Liver (tissue), 9 donors: ENCODE measurements around the gene HIPK2. TPM values are rescaled to one million over a fixed set of nuclear protein-coding genes. Genes with fewer than 3 reads are reported as not detected.
A peak's percentile ranks its signal among the peaks of the same experiment; 100 is the strongest.

Experiments
- DNase-seq: peaks from one replicate; pipeline ENCODE4 v3.0.0-alpha.2; 2017; ENCODE audit warnings: low spot score
- H3K27ac ChIP-seq, 2 donors: one replicate each; pipeline ENCODE4 v1.7.0; 2013; ENCODE audit warnings: inconsistent platforms in 2 of 2, low read length in 2 of 2, control low read depth in 1 of 2, low read depth in 1 of 2, mild to moderate bottlenecking in 1 of 2
- H3K27me3 ChIP-seq, 4 donors: one replicate each; pipeline versions ENCODE4 v1.6.1 to v1.7.0; 2013; ENCODE audit warnings: low read length in 3 of 4, inconsistent platforms in 1 of 4, mild to moderate bottlenecking in 1 of 4, moderate library complexity in 1 of 4; ENCODE audit not compliant: control insufficient read depth in 4 of 4, insufficient read depth in 4 of 4
- H3K36me3 ChIP-seq, 4 donors: one replicate each; pipeline versions ENCODE4 v1.6.1 to v1.7.0; 2013; ENCODE audit warnings: low read length in 3 of 4, mild to moderate bottlenecking in 3 of 4, low read depth in 1 of 4, moderate library complexity in 1 of 4; ENCODE audit not compliant: control insufficient read depth in 4 of 4, insufficient read depth in 3 of 4
- H3K4me1 ChIP-seq, 4 donors: one replicate each; pipeline versions ENCODE4 v1.6.1 to v1.7.0; 2013; ENCODE audit warnings: low read length in 3 of 4, mild to moderate bottlenecking in 3 of 4, moderate library complexity in 1 of 4; ENCODE audit not compliant: control insufficient read depth in 4 of 4, insufficient read depth in 4 of 4
- H3K4me3 ChIP-seq, 3 donors: one replicate each; pipeline versions ENCODE4 v1.6.1 to v1.7.0; 2013; ENCODE audit warnings: low read length in 3 of 3, control low read depth in 1 of 3, low read depth in 1 of 3, mild to moderate bottlenecking in 1 of 3
- H3K9ac ChIP-seq, 2 donors: one replicate each; pipeline ENCODE4 v1.7.0; 2013; ENCODE audit warnings: low read length in 2 of 2, mild to moderate bottlenecking in 2 of 2, moderate library complexity in 2 of 2, control low read depth in 1 of 2, low read depth in 1 of 2
- H3K9me3 ChIP-seq, 4 donors: one replicate each; pipeline versions ENCODE4 v1.6.1 to v1.7.0; 2013; ENCODE audit warnings: low read length in 3 of 4; ENCODE audit not compliant: control insufficient read depth in 4 of 4
- CTCF ChIP-seq: fragments of 150-350 bp; IDR thresholded peaks from 2 replicates; pipeline ENCODE4 v1.5.1; 2017; ENCODE audit warnings: improper control_type of control experiment, low read depth, low read length; ENCODE audit not compliant: missing input control
- FOXA2 ChIP-seq: IDR thresholded peaks from 2 replicates; pipeline ENCODE4 v1.6.1; 2016; ENCODE audit warnings: antibody characterized with exemption
- GABPA ChIP-seq, 2 donors: IDR thresholded peaks in 1 of 2; conservative IDR thresholded peaks in 1 of 2; 2 replicates each; pipeline ENCODE4 v1.6.1; 2016; ENCODE audit warnings: antibody characterized with exemption in 2 of 2, mild to moderate bottlenecking in 1 of 2, moderate library complexity in 1 of 2
- HNF4A ChIP-seq, 2 donors: conservative IDR thresholded peaks; 2 replicates each; pipeline ENCODE4 v1.6.1; 2016; ENCODE audit warnings: antibody characterized with exemption in 2 of 2, mild to moderate bottlenecking in 2 of 2
- HNF4G ChIP-seq: IDR thresholded peaks from 2 replicates; pipeline ENCODE4 v1.6.1; 2016; ENCODE audit warnings: antibody characterized with exemption
- NR2F2 ChIP-seq: IDR thresholded peaks from 2 replicates; pipeline ENCODE4 v1.6.1; 2016; ENCODE audit warnings: antibody characterized with exemption
- REST ChIP-seq: IDR thresholded peaks from 2 replicates; pipeline ENCODE4 v1.6.1; 2016; ENCODE audit warnings: antibody characterized with exemption, mild to moderate bottlenecking
- TAF1 ChIP-seq: conservative IDR thresholded peaks from 2 replicates; pipeline ENCODE4 v1.6.1; 2016; ENCODE audit warnings: antibody characterized with exemption, mild to moderate bottlenecking
- YY1 ChIP-seq: IDR thresholded peaks from 2 replicates; pipeline ENCODE4 v1.6.1; 2016; ENCODE audit warnings: antibody characterized with exemption, mild to moderate bottlenecking
- WGBS: extraction: QIAGEN DNeasy Blood & Tissue Kit; methylation state at CpG from one replicate; pipeline ENCODE4 v1.1.7; 2013; 5-methylcytosine and 5-hydroxymethylcytosine counted together
- polyA plus RNA-seq, 2 donors: library from polyadenylated mRNA; stranded (reverse) in 1 of 2; unstranded in 1 of 2; fragments of 200-250 nt in 1 of 2; fragments of >200 nt in 1 of 2; fragmentation: Nextera tagmentation in 1 of 2; extraction: Ambion mirVana in 1 of 2; gene quantifications; one replicate each; pipeline versions ENCODE4 v1.2.1 to v1.2.3, GENCODE V29; 2013 to 2015
- total RNA-seq, 2 donors: library from RNA; depleted of rRNA; stranded (reverse); fragments of >200 nt; gene quantifications; one replicate each; pipeline ENCODE4 v1.2.3, GENCODE V29; 2014
- donor health status: healthy.
- donor health status: healthy.
- donor health status: healthy.
- donor health status: healthy.
- donor health status: healthy.

The HIPK2 gene
- total and polyA plus RNA-seq, 4 donors, result 13.1 to 48.8 (median 16.6) TPM

- DNase-seq, result no peak
- H3K9ac ChIP-seq, result no peak overlapping the region
- WGBS, result 71% methylated on average over 11 of the region's 11 CpGs
Observed at GRCh38 chr7:139680676-139681462, 96.9 kb downstream of the HIPK2 start.

More at GRCh38 chr7:139680676-139681462, 96.9 kb downstream of the HIPK2 start:
- Histone ChIP-seq H3K27ac (peak overlapping the region; percentile 84 to 85), H3K9me3 (no peaks in the 10 kb centered on the region), H3K4me1 (peaks cover 27 to 48% (median 41%) of the 10 kb centered on the region in 4 donors), H3K4me3 (no peak overlapping the region), H3K27me3 (no peaks in the 10 kb centered on the region), H3K36me3 (peaks cover 0 to 2% (median under 1%) of the 10 kb centered on the region in 4 donors)
- no peak for TF ChIP-seq HNF4G
- TF ChIP-seq GABPA (IDR thresholded peaks at IDR 0.05 in 1 of 2, conservative IDR thresholded peaks at IDR 0.05 in 1 of 2), result no peak
- TF ChIP-seq TAF1, result no peak
- no peak for TF ChIP-seq NR2F2
- no peak for TF ChIP-seq YY1
- no peak for TF ChIP-seq HNF4A (conservative IDR thresholded peaks at IDR 0.05)
- no peak for TF ChIP-seq REST
- no peak for TF ChIP-seq FOXA2
- TF ChIP-seq CTCF, result no peak
